Mesenchymal stem cell (in vitro differentiated cells and primary cell): ENCODE measurements around the gene AVPI1.
"Not testable (repeated sequence)": the region's sequence is repeated elsewhere in the genome, so short reads cannot be mapped to it uniquely, and the experiment has no call there.

Source experiments
- DNase-seq: peaks from one replicate; pipeline ENCODE4 v3.0.0-alpha.2; 2013
- H2AFZ ChIP-seq: one replicate; pipeline ENCODE4 v1.6.1; 2013; ENCODE audit warnings: low read depth, mild to moderate bottlenecking, control low read depth, inconsistent platforms, low read length, moderate library complexity
- H2AK5ac ChIP-seq: 2 replicates; pipeline ENCODE4 v1.6.1; 2013; ENCODE audit warnings: low read length, moderate library complexity, mild to moderate bottlenecking, inconsistent platforms; ENCODE audit not compliant: severe bottlenecking
- H2BK120ac ChIP-seq: one replicate; pipeline ENCODE4 v1.6.1; 2013; ENCODE audit warnings: low read depth, mild to moderate bottlenecking, inconsistent platforms, low read length, moderate library complexity
- H2BK12ac ChIP-seq, 2 experiments: one replicate each; pipeline ENCODE4 v1.6.1; 2013; ENCODE audit warnings: inconsistent platforms in 2 of 2, low read length in 2 of 2, mild to moderate bottlenecking in 2 of 2, moderate library complexity in 2 of 2, control low read depth in 1 of 2
- H2BK15ac ChIP-seq: one replicate; pipeline ENCODE4 v1.6.1; 2013; ENCODE audit warnings: mild to moderate bottlenecking, low read depth, inconsistent platforms; ENCODE audit not compliant: poor library complexity, severe bottlenecking
- H2BK5ac ChIP-seq: 2 replicates; pipeline ENCODE4 v1.6.1; 2013; ENCODE audit warnings: low read depth, mild to moderate bottlenecking, low read length, control low read depth, inconsistent platforms; ENCODE audit not compliant: poor library complexity, severe bottlenecking
- H3K14ac ChIP-seq, 2 experiments: one replicate each; pipeline ENCODE4 v1.6.1; 2013; ENCODE audit warnings: inconsistent platforms in 2 of 2, low read length in 2 of 2, control low read depth in 1 of 2, mild to moderate bottlenecking in 1 of 2, moderate library complexity in 1 of 2
- H3K18ac ChIP-seq, 2 experiments: one replicate each; pipeline ENCODE4 v1.6.1; 2013; ENCODE audit warnings: inconsistent platforms in 2 of 2, low read length in 2 of 2, control low read depth in 1 of 2, low read depth in 1 of 2, mild to moderate bottlenecking in 1 of 2
- H3K23ac ChIP-seq, 2 experiments: one replicate each; pipeline ENCODE4 v1.6.1; 2013; ENCODE audit warnings: inconsistent platforms in 2 of 2, low read length in 2 of 2, mild to moderate bottlenecking in 2 of 2, moderate library complexity in 2 of 2, control low read depth in 1 of 2
- H3K27ac ChIP-seq: 2 replicates; pipeline ENCODE4 v1.5.1; 2013; ENCODE audit warnings: mild to moderate bottlenecking, moderate library complexity, low read length, control low read depth, inconsistent platforms; ENCODE audit not compliant: poor library complexity, severe bottlenecking
- H3K27me3 ChIP-seq, 2 experiments: 2 replicates each; pipeline versions ENCODE4 v1.6.1 to v1.7.0; 2013; ENCODE audit warnings: low read length in 2 of 2, mild to moderate bottlenecking in 2 of 2, moderate library complexity in 2 of 2, control low read depth in 1 of 2, inconsistent platforms in 1 of 2; ENCODE audit not compliant: control insufficient read depth in 1 of 2, insufficient read depth in 1 of 2
- H3K36me3 ChIP-seq, 2 experiments: 2 replicates each; pipeline versions ENCODE4 v1.6.1 to v1.7.0; 2013; ENCODE audit warnings: low read length in 2 of 2, control low read depth in 1 of 2, inconsistent platforms in 1 of 2, low read depth in 1 of 2, mild to moderate bottlenecking in 1 of 2; ENCODE audit not compliant: insufficient read depth in 2 of 2, control insufficient read depth in 1 of 2
- H3K4ac ChIP-seq, 2 experiments: one replicate each; pipeline ENCODE4 v1.6.1; 2013; ENCODE audit warnings: inconsistent platforms in 2 of 2, low read length in 2 of 2, mild to moderate bottlenecking in 2 of 2, moderate library complexity in 2 of 2, control low read depth in 1 of 2, low read depth in 1 of 2
- H3K4me1 ChIP-seq: 2 replicates; pipeline ENCODE4 v1.6.1; 2013; ENCODE audit warnings: low read depth, low read length, control low read depth; ENCODE audit not compliant: control insufficient read depth, insufficient read depth
- H3K4me2 ChIP-seq: 2 replicates; pipeline ENCODE4 v1.6.1; 2013; ENCODE audit warnings: low read length, mild to moderate bottlenecking, inconsistent platforms; ENCODE audit not compliant: poor library complexity, severe bottlenecking
- H3K4me3 ChIP-seq, 2 experiments: 2 replicates each; pipeline versions ENCODE4 v1.5.1 to v1.7.0; 2013; ENCODE audit warnings: low read length in 2 of 2, mild to moderate bottlenecking in 2 of 2, control low read depth in 1 of 2, low read depth in 1 of 2; ENCODE audit not compliant: insufficient read depth in 1 of 2
- H3K79me1 ChIP-seq: replicated peaks from 2 replicates; pipeline ENCODE4 v1.6.1; 2013; ENCODE audit warnings: mild to moderate bottlenecking, control low read depth, low read length, inconsistent platforms; ENCODE audit not compliant: poor library complexity, severe bottlenecking
- H3K9ac ChIP-seq: 2 replicates; pipeline ENCODE4 v1.7.0; 2013; ENCODE audit warnings: mild to moderate bottlenecking, low read length, moderate library complexity
- H3K9me3 ChIP-seq: 2 replicates; pipeline ENCODE4 v1.7.0; 2013; ENCODE audit warnings: mild to moderate bottlenecking, low read length; ENCODE audit not compliant: control insufficient read depth
- H4K8ac ChIP-seq: one replicate; pipeline ENCODE4 v1.6.1; 2013; ENCODE audit warnings: inconsistent platforms, mild to moderate bottlenecking, low read length, moderate library complexity
- H4K91ac ChIP-seq: one replicate; pipeline ENCODE4 v1.6.1; 2013; ENCODE audit warnings: mild to moderate bottlenecking, low read length, inconsistent platforms
- WGBS: methylation state at CpG from one replicate; pipeline ENCODE4 v1.1.7; 2013; ENCODE audit warnings: mixed read lengths; 5-methylcytosine and 5-hydroxymethylcytosine counted together

The AVPI1 gene

GRCh38 chr10:97649405-97649750 is 37.7 kb downstream of the AVPI1 start:
- not testable (repeated sequence) for H2AFZ ChIP-seq, H3K4me3 ChIP-seq, H2BK5ac ChIP-seq, H3K4me2 ChIP-seq, H3K23ac ChIP-seq, H4K91ac ChIP-seq, H4K8ac ChIP-seq, H2BK12ac ChIP-seq, H3K18ac ChIP-seq, DNase-seq, H3K4me1 ChIP-seq, H3K14ac ChIP-seq, H2BK120ac ChIP-seq, H3K4ac ChIP-seq, H2BK15ac ChIP-seq, H3K9me3 ChIP-seq, H2AK5ac ChIP-seq, H3K27me3 ChIP-seq
- H3K36me3 ChIP-seq = peaks cover 15 to 67% of the 10 kb centered on the region in 2 experiments
- 100% methylated on average over 1 of the region's 4 CpGs for WGBS
- peak overlapping the region; percentile 89 for H3K27ac ChIP-seq
- peak overlapping the region; percentile 83 for H3K9ac ChIP-seq
- H3K79me1 ChIP-seq = peaks cover 12% of the 10 kb centered on the region

DNA sequence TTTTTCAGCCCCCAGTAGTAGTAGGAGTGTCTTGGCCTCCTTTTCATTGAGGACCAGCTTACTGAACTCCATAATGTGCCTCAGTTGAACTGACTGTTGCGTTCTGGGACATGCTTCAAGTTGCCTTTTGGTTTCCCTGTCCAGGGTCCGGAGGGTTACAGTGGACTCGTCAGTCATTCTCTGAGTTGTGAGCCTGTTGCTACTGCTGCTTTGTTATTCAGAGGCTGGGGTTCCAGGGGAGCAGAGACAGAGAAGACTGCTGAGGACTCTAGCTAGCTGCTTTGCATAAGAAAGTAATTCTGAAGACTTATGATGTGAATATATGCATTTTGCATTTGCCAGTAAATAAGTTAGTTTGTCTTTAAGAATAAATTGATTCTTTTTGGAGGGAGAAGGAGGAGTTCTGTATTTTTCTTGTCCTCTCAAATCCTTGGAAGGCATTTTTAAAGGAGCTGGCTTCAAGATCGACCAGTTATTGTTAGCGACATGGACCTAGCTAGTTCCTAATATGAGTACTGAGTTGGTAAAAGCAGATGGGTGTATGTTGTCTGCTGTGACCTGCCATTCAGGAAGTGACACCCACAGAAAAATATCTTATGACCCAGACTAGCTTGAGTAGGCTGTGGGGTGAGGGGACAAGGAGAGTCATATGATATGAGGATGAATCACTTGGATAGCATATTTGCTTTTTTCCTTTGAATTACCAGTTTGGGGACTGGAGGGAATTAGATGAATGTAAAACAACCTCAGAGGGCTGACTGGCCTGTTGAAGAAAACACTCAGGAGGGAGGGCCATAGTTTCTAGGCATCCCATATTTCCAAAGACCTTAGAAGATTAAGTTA is 38.3 kb downstream of the AVPI1 start:
- Histone ChIP-seq H3K9me3 (no peaks in the 10 kb centered on the region), H2AK5ac (peak overlapping the region; percentile 29), H4K8ac (peak overlapping the region; percentile 4), H3K14ac (peak overlapping the region in 1 of 2 experiments; percentile 61), H2BK120ac (peak overlapping the region; percentile 29), H3K4me1 (peaks cover 5% of the 10 kb centered on the region), H3K4me2 (no peak overlapping the region), H3K9ac (peak overlapping the region; percentile 83), H3K27me3 (no peaks in the 10 kb centered on the region), H2AFZ (no peak overlapping the region), H3K27ac (peak overlapping the region; percentile 89), H3K23ac (no peak overlapping the region), H2BK5ac (no peak overlapping the region), H3K36me3 (peaks cover 19 to 66% of the 10 kb centered on the region in 2 experiments), H4K91ac (peak overlapping the region; percentile 93), H3K79me1 (peaks cover 11% of the 10 kb centered on the region), H3K4me3 (peak overlapping the region in 1 of 2 experiments; percentile 53), H3K18ac (peak overlapping the region; percentile 91 to 94), H2BK15ac (no peak overlapping the region), H2BK12ac (peak overlapping the region; percentile 41 to 79), H3K4ac (peak overlapping the region; percentile 83 to 87)
- peak; percentile 93 for DNase-seq
- WGBS = 61% methylated on average over 5 of the region's 5 CpGs

DNA sequence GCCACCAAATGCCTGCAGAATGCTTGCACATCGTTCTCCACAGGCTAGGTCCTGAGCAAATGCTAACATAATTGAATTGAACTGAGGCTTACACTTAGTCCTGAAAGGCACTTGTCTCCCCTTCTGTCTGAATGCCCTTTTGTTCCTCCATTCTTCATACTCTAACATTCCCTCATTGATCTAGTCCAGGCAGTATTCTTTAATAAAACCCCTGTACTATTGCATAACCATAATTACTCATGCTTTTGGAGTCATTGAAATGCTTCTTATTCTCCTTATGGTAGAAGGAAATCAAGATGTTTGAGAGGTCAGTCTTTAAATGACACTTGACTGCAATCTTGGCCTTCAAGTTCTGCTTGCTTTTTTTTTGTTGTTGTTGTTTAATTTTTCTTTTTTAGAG is 39.5 kb downstream of the AVPI1 start:
- peaks cover 8% of the 10 kb centered on the region for H3K4me1 ChIP-seq
- H3K14ac ChIP-seq = no peak overlapping the region
- no peak overlapping the region for H3K4ac ChIP-seq
- H2AFZ ChIP-seq = no peak overlapping the region
- peak; percentile 53 for DNase-seq
- no peaks in the 10 kb centered on the region for H3K27me3 ChIP-seq
- H2BK12ac ChIP-seq = no peak overlapping the region
- H3K9me3 ChIP-seq = no peaks in the 10 kb centered on the region
- H3K4me3 ChIP-seq = peak overlapping the region in 1 of 2 experiments; percentile 5
- H3K23ac ChIP-seq = no peak overlapping the region
- WGBS = 90% methylated on average over 1 of the region's 1 CpG
- H3K79me1 ChIP-seq = peaks cover 11% of the 10 kb centered on the region
- no peak overlapping the region for H2BK120ac ChIP-seq
- H3K36me3 ChIP-seq = peaks cover 16 to 59% of the 10 kb centered on the region in 2 experiments
- H4K8ac ChIP-seq = no peak overlapping the region
- no peak overlapping the region for H2BK15ac ChIP-seq
- H3K18ac ChIP-seq = no peak overlapping the region
- no peak overlapping the region for H2AK5ac ChIP-seq
- no peak overlapping the region for H3K27ac ChIP-seq
- H3K9ac ChIP-seq = peak overlapping the region; percentile 33
- no peak overlapping the region for H2BK5ac ChIP-seq
- H3K4me2 ChIP-seq = no peak overlapping the region
- no peak overlapping the region for H4K91ac ChIP-seq

DNA sequence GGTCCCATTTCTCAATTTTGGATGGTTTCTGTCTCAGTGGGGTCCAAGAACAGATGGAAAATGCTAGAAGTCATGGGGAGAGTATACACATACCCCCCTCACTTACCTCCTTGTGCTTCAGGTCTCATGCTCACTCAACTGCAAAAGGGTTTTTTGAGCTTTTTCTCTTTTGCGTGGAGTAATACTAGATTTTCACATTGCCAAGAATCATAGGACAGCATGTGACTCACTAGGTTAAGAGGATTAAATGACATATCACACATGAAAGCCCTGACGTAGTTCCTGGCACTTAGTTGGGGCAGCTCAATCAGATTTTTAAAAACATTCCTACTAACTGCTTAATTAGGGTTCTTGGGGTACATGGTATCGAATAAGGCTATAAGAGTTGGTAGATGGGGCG is 42.1 kb downstream of the AVPI1 start:
- Histone ChIP-seq H4K91ac (no peak overlapping the region), H3K9ac (peak overlapping the region; percentile 34), H2BK15ac (no peak overlapping the region), H3K4me2 (no peak overlapping the region), H2AFZ (no peak overlapping the region), H3K36me3 (peaks cover 8 to 38% of the 10 kb centered on the region in 2 experiments), H4K8ac (no peak overlapping the region), H3K79me1 (peaks cover 10% of the 10 kb centered on the region), H3K9me3 (no peaks in the 10 kb centered on the region), H2BK120ac (no peak overlapping the region), H3K27me3 (no peaks in the 10 kb centered on the region), H3K14ac (no peak overlapping the region), H2BK12ac (no peak overlapping the region), H3K18ac (no peak overlapping the region), H3K4me1 (peaks cover 7% of the 10 kb centered on the region), H3K4ac (no peak overlapping the region), H3K23ac (no peak overlapping the region), H2AK5ac (no peak overlapping the region), H3K27ac (no peak overlapping the region), H2BK5ac (no peak overlapping the region), H3K4me3 (no peak overlapping the region)
- no peak for DNase-seq
- WGBS = 95% methylated on average over 4 of the region's 4 CpGs
